ENCODE measurements around the gene REG4.

REG4 gene

GRCh38 chr1:119779869-119780356 lies 31.3 kb downstream of the REG4 start:
- DNase-seq (ENCODE audit: low read depth): no peak

GRCh38 chr1:119778886-119779560 lies 32.2 kb downstream of the REG4 start:
- no peak for DNase-seq (ENCODE audit: low read depth)

- no peak for DNase-seq (ENCODE audit: low read depth)
These were observed 32.9 kb downstream of the REG4 start for GRCh38 chr1:119778359-119778758.

- DNase-seq (ENCODE audit: low read depth): no peak
These were observed 36.3 kb downstream of the REG4 start for GRCh38 chr1:119774746-119775490.

GRCh38 chr1:119773711-119774241 lies 37.5 kb downstream of the REG4 start:
- DNase-seq (ENCODE audit: low read depth): no peak

GRCh38 chr1:119772298-119772697 lies 39.0 kb downstream of the REG4 start:
- no peak for DNase-seq (ENCODE audit: low read depth)

GRCh38 chr1:119771770-119772169 lies 39.5 kb downstream of the REG4 start:
- no peak for DNase-seq (ENCODE audit: low read depth)

- no peak for DNase-seq (ENCODE audit: low read depth)
These were observed 40.2 kb downstream of the REG4 start for GRCh38 chr1:119771016-119771415.

GRCh38 chr1:119768778-119769177 lies 42.5 kb downstream of the REG4 start, which contains the start of gene HMGCS2:
HMGCS2 (minus strand) TSS chr1:119768905; CDS start chr1:119768844, 61 bp downstream.
- DNase-seq (ENCODE audit: low read depth): no peak

- DNase-seq (ENCODE audit: low read depth): no peak
These were observed 43.8 kb downstream of the REG4 start for GRCh38 chr1:119767486-119767885.

GRCh38 chr1:119766374-119766794 lies 44.9 kb downstream of the REG4 start:
- no peak for DNase-seq (ENCODE audit: low read depth)

GRCh38 chr1:119764220-119764619 lies 47.0 kb downstream of the REG4 start:
- no peak for DNase-seq (ENCODE audit: low read depth)

GRCh38 chr1:119762953-119763352 lies 48.3 kb downstream of the REG4 start:
- DNase-seq (ENCODE audit: low read depth): no peak

GRCh38 chr1:119762409-119762808 lies 48.9 kb downstream of the REG4 start:
- DNase-seq (ENCODE audit: low read depth): no peak

- DNase-seq (ENCODE audit: low read depth): no peak
These were observed 52.7 kb downstream of the REG4 start for GRCh38 chr1:119758584-119758983.

GRCh38 chr1:119752592-119752991 lies 58.7 kb downstream of the REG4 start:
- DNase-seq (ENCODE audit: low read depth): no peak

GRCh38 chr1:119748040-119748439 lies 63.2 kb downstream of the REG4 start:
- DNase-seq (ENCODE audit: low read depth): no peak

GRCh38 chr1:119747451-119747850 lies 63.8 kb downstream of the REG4 start:
- DNase-seq (ENCODE audit: low read depth): no peak

GRCh38 chr1:119745034-119745433 lies 66.2 kb downstream of the REG4 start:
- DNase-seq (ENCODE audit: low read depth): no peak

GRCh38 chr1:119744598-119744942 lies 66.7 kb downstream of the REG4 start:
- no peak for DNase-seq (ENCODE audit: low read depth)

Data from activated T-cell treated with anti-CD3 and anti-CD28 coated beads for 48 hours (primary cell).